LHCN-M2 (cell line): ENCODE results near the gene TEX48. TPM values are rescaled to one million over a fixed set of nuclear protein-coding genes. Genes with fewer than 3 reads are reported as not detected.

Source experiments
- DNase-seq: peaks from one replicate; pipeline ENCODE4 v3.0.0-alpha.2; 2012; ENCODE audit warnings: low read depth
- total RNA-seq: library from RNA; depleted of rRNA; stranded (reverse); fragments of >200 nt; gene quantifications from 2 replicates; pipeline ENCODE4 v1.2.3, GENCODE V29; 2014

Gene TEX48
- total RNA-seq, 1 experiment from 2014 or later = not detected

DNA sequence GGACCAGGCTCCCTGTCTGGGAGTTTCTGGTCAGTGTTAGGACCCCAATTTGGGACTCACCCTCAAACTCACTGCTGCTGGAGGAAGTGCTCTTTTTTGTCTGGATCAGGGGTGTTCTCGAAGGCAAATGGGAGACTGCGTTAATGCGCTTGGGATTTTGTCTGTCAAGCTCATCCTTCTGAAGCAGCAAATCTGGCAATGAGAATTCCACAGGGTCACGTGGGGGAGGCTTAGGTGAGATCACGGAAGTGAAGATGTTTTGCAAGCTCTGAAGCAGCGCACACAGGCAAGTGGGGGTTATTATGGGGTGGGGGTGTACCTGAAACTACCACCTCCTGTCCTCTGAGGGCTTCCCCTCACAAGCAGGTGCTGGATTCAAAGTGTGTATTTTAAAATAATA is 13.8 kb downstream of the TEX48 start:
- no peak for DNase-seq

DNA sequence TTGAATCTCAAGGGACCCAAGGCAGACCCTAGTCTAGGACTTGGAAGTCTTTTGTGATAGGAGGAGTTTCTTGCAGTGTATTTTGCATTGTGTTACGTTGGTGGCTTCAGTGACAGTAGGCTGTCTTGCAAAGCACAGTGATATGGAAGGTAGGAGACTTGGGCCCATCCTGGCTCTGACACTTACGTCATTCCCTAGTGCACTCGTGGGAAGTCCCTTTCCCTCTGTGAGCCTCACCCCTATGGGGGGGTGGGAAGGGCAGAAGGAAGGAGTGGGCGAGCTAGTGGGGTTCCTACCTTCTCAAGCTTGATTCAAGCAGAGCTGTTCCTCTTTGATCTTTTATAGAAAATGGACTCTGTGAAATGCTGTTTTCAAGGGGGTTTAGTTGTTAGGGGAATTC is 15.1 kb downstream of the TEX48 start:
- DNase-seq = no peak

- no peak for DNase-seq
Measured at GRCh38 chr9:114666401-114666800, 15.6 kb downstream of the TEX48 start.

GRCh38 chr9:114664181-114664580 is 17.8 kb downstream of the TEX48 start:
- DNase-seq = no peak

- no peak for DNase-seq
Measured at GRCh38 chr9:114662081-114662989, 19.7 kb downstream of the TEX48 start.

GRCh38 chr9:114657705-114658104 is 24.3 kb downstream of the TEX48 start, which contains the start of gene TEX53:
TSS of gene TEX53 (minus strand) at chr9:114657805. CDS start at chr9:114657774, 31 bp downstream.
- no peak for DNase-seq

DNA sequence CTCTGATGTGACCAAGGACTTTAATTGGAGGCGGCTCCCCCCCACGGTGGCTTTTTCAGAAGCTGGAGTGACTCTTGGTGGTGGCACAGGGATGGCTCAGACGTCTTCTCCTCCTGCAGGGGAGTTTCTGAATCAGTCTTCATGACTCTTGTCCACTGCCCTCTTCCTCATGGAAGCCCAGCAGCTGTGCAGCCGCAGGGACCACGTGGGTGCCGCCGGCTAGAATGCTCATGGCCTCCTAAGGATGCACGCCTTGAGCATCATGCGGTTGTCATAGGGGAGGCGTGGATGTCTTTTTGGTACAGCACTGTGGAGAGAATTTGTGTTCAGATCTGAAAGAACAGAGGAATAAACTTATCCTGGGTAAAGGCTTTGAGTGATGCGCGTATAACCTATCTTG is 25.7 kb downstream of the TEX48 start:
- no peak for DNase-seq

GRCh38 chr9:114655689-114656088 is 26.3 kb downstream of the TEX48 start:
- DNase-seq = peak; percentile 42

DNA sequence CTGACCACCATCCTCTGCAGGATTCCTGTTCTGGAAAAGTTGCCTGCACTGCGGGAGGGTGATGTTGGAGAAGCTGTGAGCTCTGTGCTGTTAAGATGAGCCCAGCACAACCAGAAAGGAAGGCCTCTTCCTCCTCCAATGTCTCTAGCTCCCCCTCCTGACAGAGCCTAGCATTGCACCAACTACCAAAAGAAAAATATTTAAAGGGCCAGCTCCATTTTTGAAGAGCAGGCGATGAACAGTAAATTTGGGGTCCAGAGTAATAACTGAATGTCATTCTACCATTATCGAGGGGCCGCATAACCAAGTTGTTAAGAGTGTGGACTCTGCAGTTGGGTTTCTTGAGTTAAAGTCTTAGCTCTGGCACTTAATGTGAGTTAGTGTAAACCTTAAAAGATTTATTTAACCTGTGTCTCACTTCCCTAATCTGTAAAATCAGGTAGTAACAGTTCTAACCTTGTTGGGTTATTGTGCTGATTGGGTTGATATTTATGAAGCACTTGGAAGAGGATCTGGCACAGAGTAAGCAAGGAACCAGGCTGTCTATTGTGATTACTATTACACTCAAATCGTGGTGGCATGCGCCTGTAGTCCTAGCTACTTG is 28.3 kb downstream of the TEX48 start:
- DNase-seq = peak; percentile 65

- peak; percentile 29 for DNase-seq
Measured at GRCh38 chr9:114652776-114653555, 29.0 kb downstream of the TEX48 start.

- no peak for DNase-seq
Measured at GRCh38 chr9:114643896-114644295, 38.1 kb downstream of the TEX48 start.

DNA sequence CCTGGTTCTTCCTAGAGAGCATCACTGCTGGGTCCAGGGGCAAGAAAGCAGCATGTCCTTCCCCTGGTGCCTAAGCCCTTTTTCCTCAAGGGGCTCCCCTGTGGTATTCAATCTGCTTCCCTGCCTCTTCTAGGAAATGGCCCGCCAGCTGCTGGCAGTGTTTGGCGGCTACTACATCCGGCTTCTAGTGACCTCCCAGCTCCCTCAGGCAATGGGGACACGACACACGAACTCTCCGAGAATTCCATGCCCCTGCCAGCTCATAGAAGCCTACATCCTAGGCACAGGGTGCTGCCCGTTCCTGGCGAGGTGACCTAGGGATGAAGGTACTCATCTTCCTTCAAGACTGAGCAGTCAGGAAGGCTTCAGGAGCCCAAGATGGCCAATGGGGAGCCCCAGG is 39.0 kb downstream of the TEX48 start:
- no peak for DNase-seq

GRCh38 chr9:114641967-114642366 is 40.0 kb downstream of the TEX48 start:
- DNase-seq = no peak

GRCh38 chr9:114638404-114638803 is 43.6 kb downstream of the TEX48 start:
- DNase-seq = no peak

DNA sequence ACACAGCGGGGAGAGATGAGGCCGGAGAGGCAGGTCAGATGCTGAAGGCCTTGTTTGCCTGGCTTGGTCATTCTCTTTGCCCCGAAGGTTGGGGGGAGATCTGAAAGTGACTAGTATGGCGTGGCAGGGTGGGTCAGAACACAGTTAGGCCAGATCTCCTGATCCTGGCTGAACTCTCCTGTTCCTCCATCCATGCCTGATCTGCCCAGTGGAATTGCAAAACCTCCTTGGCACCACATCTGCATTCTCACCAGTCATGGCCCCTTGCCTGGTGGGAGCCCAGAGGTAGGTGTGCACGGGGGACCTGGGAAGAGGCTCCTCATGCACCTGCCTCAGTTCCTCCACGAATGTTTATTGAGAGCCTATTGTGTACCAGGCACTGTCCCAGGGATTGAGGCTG is 47.6 kb downstream of the TEX48 start:
- no peak for DNase-seq

GRCh38 chr9:114633438-114634089 is 48.4 kb downstream of the TEX48 start:
- no peak for DNase-seq

DNA sequence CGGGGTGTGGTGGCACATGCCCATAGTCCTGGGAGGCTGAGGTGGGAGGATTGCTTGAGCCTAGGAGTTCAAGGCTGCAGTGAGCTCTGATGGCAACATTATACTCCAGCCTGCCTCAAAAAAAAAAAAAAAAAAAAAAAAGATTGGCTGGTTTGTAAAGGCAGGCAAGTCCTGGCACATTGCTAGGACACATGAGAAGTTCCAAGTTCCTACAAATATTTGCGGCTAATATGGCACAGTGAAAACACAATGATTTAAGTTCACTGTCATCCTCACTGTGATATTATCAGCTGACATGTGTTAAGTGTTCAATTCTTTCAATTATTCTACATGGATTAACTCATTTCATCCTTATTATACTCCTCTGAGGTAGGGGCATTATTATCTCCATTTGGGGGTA is 50.8 kb downstream of the TEX48 start:
- no peak for DNase-seq

- no peak for DNase-seq
Measured at GRCh38 chr9:114629563-114630090, 52.4 kb downstream of the TEX48 start.

GRCh38 chr9:114627553-114627952 is 54.4 kb downstream of the TEX48 start:
- no peak for DNase-seq

DNA sequence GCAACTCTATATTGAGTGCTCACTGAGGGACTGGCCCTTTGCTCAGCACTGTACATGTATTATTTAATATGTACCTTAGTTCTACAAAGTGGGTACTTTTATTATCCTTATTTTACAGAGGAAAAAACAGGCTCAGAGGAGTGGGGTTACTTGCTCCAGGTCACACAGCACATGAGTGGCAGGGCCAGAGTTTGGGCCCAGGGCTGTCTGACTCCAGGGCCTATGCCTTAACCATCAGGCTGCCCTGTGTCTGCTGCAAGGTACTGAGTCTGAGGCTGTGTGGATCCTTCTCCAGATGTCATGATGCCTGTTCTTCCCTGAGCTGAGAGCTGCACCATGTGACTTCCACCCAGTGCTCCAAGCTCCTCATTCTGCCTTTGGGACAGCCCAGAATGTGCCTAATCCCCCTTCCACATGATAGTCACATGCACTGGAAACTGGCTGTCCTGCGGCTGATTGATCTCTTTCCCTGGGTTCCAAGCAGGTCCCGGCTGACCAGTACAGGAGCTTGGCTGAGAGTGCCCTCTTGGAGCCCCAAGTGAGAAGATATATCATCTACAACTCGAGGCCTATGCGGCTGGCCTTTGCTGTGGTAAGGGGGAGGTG is 55.5 kb downstream of the TEX48 start:
- no peak for DNase-seq

GRCh38 chr9:114624677-114625076 is 57.3 kb downstream of the TEX48 start:
- no peak for DNase-seq
